ENCODE data around the gene PYM1. TPM values are rescaled to one million over a fixed set of nuclear protein-coding genes. Genes with fewer than 3 reads are reported as not detected.
"Not testable (repeated sequence)": the region's sequence is repeated elsewhere in the genome, so short reads cannot be mapped to it uniquely, and the experiment has no call there.

PYM1 gene
- total RNA-seq, 1 donor from 2014 or later: 30.0 TPM

DNA sequence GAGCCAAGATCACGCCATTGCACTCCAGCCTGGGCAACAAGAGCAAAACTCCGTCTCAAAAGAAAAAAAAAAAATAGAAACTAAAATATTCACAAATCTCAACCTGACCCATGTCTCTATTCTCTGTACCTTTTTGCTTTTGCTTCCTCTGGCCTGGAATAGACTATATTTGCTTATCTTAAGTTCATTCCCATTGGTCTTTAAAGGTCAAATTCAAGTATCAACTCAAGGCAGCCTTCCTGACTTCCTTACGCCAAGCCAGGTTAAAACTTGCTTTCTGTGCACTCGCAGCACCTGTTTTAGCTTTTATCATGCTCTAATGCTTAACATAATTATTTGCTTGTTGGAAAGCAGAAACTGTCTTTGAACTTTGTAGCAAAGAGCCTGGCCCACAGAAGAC, 14.8 kb downstream of the PYM1 start:
- DNase-seq (ENCODE audit: low read depth): no peak

DNA sequence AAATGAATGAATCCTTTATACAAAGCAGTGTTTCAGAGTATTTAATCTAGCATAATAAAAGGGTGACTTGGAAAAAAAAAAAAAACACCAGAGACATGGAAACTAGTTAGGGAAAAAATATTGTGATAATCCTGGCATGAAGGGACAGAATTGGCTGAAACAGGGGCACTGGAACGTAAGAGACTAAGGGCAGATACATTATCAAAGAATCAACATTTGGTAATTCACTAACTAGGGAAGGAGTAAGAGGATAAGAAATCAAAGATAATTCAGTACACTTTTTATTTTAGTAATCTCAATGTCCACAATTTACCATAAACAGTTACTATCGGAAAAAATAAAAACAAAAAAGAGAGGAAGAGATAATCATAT, 18.2 kb downstream of the PYM1 start:
- DNase-seq (ENCODE audit: low read depth): no peak

DNA sequence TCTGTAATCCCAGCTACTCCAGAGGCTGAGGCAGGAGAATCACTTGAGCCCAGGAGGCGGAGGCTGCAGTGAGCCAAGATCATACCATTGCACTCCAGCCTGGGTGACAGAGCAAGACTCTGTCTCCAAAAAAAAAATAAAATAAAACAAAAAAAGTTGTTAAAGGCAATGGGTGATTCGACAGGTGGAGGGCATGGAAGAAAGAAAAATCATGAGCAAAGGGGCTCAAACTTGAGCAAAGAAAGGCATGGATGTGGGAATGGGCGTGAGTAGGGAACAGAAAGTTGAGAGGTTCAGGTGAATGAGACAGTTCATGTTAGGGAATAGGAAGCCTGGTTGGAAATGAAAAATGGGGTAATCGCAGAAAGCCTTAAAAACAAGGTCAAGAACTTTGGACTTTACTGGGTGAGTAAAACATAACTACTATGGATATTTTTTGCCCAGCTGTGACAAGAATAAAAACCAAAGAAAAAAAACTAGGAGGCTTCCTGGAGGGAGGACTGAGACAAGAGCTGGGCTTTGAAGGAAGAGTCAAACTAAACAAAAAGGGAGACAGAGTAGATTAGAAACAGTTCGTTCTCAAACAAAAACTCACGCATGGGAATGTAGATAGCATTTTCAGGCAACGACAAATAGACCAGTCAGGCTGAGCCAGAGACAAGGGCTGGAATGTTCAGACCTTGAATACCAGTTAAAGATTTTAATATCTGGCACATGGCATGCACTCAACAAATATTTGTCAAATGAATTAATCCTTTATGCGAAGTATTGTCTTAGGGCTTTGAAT, 18.8 kb downstream of the PYM1 start:
- no peak for DNase-seq (ENCODE audit: low read depth)

DNA sequence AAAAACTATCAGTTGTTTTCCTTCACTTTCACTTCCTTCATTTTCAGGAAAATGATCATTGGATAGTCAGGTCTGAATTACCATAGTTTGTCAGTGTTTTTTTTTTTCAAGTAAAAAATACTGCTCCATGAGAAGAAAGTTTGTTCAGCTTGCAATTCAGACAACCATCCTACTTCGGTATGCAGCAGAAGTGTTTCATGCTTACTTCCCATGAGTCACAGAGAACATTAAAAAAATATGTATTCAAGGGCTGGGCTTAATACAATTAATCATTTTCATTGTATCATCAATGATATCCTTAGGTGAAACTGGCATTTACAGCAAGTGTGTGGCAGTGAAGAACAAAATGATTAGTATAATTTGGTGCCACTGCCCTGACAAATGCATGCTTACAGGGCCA, 21.6 kb downstream of the PYM1 start:
- no peak for DNase-seq (ENCODE audit: low read depth)

DNA sequence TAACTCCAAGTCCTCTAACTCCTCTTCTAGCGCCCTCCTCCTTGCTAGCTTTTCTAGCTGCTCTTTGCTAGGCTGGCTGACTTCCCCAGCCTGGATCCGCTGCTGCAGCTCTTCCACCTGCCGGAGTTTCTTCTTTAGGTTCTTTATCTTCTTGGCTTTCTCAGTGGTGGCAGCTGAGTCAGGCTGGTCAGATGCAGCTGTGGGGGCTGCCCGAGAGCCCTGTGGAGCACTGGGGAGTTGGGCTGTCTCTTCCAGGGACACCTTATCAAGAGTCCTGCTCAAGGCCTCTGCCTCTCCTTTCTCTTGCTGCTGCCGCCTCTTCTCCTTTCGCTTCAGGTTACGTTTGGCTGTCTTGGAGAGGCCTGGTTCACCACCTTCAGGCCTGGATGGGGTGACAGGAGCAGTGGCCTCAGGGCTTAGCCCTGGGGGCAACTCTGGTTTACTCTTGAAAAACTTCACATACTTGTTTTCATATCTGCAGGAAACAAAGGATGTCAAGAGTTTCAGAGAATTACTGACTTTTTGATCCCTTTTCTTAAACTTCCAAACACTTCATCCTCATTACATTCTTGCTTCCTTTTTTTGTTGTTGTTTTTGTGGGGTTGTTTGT, 25.7 kb downstream of the PYM1 start:
- DNase-seq (ENCODE audit: low read depth): no peak

DNA sequence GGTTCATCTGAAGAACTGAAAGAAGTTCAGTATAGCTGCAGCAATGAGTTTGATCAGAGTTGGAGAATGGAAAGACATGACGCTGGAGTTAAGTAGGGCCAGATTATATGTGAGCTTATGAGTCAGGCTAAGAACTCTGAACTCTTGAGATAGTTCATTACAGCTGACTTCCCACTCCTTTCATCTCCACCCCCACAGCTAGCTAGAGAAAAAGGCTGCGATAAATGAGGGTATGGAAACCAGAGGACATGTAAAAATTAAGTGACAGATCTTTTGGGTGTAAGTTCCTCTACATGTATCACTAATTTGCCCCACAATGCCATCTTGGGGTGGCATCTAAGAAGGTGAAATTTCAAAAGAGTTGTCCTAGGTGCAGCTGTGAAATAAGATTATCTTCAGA, 28.6 kb downstream of the PYM1 start:
- peak; percentile 62 for DNase-seq (ENCODE audit: low read depth)

DNA sequence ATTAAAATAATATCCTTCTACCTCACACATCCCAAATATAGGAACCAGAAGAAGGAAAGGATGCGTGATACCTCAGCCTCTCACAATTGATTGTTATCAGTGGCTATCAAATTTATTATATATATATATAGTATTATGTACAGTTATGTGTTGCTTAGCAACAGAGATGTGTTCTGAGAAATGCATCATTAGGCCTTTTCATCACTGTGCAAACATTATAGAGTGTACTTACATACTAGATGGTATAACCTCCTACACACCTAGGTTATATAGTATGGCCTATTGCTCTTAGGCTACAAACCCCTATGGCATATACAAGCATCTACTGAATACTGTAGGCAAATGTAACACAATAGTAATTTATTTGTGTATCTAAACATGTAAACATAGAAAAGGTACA, 34.0 kb downstream of the PYM1 start:
- no peak for DNase-seq (ENCODE audit: low read depth)

DNA sequence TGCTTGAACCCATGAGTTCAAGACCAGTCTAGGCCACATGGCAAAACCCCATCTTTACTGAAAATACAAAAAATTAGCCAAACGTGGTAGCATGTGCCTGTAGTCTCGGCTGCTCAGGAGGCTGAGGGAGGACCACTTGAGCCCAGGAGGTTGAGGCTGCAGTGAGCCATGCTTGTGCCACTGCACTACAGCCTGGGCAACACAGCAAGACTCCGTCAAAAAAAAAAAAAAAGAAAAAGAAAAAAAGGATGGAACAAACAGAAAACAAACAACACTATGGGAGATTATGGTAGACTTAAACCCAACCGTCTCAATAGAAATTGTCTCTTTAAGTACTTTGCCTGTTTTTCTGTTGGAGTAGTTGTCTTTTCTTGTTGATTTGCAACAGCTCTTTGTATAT, 36.4 kb downstream of the PYM1 start:
- no peak for DNase-seq (ENCODE audit: low read depth)

DNA sequence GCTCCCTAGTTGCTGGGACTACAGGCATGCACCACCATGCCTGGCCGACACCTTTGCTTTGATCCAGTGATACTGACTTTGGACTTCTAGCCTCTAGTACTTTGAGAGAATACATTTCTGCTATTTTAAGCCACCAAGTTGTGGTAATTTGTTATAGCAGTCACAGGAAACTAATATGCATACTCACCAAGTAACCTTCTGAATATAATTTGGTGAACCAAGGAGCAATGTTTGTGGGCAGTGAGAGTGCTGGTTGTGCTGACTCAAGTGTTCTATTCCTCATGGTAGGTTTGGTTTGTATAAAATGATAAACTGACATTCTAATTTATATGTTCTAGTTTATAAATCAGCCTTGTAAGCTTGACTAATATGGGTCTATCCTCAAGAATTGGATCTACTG, 42.6 kb downstream of the PYM1 start:
- no peak for DNase-seq (ENCODE audit: low read depth)

DNA sequence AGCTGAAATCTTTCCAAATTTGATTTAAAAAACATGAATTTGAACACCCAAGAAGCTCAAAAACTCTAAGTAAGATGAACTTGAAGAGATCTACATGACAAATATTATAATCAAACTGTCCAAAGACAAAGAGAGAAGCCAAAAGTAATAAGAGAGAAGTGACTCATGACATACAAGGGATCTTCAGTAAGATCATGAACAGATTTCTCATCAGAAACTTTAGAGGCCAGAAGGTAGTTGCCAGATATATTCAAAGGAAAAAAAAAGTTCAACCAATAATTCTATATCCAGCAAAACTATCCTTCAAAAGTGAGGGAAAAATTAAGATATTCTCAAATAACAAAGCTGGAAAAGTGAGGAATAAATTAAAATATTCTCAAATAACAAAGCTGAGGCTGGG, 49.9 kb downstream of the PYM1 start:
- no peak for DNase-seq (ENCODE audit: low read depth)

DNA sequence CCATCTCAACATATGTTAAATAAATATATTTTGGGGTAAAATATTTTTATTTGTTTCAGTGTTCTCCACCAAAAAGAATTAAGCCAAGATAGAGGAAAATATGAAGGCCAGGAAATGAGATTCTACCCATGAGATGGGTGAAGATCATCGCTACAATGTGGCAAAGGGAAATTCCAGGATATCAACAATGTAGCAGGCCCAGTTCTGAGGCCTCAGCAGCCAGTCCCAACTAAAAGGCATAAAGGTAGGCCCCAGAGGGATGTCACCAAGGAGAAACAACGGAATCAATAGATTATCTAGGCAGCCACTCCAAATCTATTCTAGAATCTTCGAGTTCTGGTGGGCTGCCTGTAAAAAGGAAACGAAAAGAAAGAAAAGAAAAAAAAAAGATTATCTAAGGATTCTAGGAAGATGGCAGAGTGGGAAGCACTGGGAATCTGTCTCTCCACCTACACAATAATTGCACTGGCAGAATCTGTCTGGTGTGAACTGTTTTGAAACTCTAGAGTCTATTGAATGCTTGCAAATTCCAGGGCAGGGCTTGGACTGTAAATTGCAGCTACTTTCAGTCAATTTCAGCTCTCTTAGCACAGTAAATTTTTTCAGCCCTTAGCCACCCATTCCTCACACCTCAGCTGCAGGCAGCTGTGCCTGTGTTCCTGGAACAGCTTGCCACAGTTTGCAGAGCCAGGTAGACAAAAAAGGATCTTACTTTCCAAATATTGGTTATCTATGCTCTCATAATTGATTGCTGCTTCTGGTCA, 51.8 kb downstream of the PYM1 start:
- no peak for DNase-seq (ENCODE audit: low read depth)

DNA sequence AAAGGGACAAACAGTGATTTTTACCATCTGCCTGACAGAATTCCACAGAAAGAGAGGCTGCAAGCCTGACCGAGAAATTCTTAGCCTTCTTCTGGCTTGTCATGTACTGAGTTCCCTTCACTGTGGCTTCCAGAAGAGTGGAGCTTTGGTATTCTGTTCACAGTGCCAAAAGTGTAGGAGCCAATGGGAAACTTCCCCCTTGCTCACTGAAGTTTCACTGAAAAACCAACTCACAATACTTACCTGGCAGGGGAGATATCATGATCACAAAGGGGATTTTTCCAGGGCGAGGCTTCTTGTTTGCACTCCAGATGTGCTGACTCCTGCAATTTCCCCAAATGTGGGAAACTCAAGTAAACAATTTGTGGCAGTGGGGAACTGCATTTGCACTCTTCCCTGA, 53.3 kb downstream of the PYM1 start:
- DNase-seq (ENCODE audit: low read depth): no peak

DNA sequence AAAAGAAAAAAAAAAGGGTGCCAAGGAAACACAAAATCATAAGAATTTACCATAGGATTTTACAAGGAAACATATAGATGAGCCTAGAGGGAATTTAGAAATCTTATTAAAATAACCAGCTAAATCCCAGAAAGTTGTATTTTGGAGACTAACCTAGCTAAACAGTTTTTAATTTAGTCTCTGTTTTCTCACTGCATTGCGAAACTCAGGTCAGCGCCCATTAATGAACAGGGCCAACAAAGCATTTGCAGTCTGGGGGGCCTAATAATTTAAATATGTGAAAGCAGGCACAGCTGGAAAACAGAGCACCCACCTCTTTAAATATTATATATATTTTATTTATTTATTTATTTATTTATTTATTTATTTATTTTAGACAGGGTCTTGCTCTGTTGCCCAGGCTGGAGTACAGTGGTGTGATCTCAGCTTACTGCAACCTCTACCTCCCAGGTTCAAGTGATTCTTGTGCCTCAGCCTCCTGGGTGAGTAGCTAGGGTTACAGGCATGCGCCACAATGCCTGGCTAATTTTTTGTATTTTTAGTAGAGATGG, 61.2 kb downstream of the PYM1 start:
- DNase-seq (ENCODE audit: low read depth): not testable (repeated sequence)

DNA sequence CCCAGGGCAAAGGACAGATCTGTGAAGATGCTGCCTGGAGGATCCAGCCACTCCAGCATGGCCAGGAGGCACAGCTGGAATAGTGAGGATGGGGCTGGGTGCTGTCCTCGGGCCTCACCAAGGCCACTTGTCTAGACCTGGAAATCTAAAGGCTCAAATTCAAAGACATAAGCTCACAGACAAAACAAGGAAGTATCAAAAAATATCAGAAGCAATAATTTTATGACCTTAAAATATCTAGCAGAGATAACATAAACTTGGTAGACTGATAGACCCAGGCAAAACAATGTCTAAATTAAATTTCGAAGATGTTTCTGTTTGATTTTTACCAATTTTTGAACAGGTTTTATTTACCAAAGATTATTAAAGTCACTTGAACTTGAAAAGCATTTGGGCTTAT, 62.4 kb downstream of the PYM1 start:
- no peak for DNase-seq (ENCODE audit: low read depth)

DNA sequence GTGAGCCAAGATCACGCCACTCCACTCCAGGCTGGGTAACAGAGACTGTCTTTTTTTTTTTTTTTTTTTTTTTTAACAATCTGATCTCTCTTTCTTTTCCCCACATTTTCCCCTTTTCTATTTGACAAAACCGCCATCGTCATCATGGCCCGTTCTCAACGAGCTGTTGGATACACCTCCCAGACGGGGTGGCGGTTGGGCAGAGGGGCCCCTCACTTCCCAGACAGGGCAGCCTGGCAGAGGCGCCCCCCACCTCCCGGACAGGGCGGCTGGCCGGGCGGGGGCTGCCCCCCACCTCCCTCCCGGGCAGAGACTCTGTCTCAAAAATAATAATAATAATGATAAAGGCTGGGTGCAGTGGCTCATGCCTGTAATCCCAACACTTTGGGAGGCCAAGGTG, 64.8 kb downstream of the PYM1 start:
- not testable (repeated sequence) for DNase-seq (ENCODE audit: low read depth)

DNA sequence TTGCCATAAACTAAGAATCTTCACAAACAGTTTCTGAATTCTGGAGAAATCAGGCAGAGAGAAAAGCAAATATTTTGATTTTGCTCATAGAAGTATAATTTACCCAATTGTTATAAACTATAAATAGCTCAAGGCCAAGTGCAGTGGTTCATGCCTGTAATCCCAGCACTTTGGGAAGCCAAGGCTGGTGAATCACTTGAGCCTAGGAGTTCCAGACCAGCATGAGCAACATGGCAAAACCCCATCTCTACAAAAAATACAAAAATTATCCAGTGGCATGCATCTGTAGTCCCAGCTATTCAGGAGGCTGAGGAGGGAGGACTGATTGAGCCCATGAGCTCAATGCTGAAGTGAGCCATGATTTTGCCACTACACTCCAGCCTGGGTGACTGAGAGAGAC, 65.4 kb downstream of the PYM1 start:
- DNase-seq (ENCODE audit: low read depth): no peak

DNA sequence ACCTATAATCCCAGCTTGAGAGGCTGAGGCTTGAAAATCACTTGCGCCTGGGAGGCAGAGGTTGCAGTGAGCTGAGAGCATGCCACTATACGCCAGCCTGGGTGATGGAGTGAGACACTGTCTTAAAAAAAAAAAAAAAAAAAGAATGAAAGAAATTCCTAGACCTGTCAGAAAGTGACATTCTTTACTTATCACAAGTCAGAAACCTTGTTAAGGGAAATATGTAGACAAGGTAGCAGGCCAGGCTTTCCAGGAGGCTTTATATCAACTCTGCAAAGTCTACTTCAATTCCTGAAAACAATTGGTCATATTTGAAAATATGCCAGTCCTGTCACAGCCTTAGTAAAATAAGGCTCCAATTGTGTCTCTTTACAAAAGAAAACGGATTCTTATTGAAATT, 65.8 kb downstream of the PYM1 start:
- no peak for DNase-seq (ENCODE audit: low read depth)

DNA sequence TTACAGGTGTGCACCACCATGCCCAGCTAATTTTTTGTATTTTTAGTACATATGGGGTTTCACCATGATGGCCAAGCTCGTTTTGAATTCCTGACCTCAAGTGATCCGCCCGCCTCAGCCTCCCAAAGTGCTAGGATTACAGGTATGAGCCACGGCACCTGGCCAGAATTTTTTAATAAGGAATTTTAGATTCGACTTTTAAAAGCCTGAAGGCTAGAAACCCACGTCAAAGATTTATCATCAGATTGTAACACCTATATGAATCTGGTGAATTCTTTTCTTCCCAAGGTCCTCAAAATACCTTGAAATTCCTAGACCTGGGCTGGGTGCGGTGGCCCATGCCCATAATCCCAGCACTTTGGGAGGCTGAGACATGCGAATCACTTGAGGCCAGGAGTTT, 66.3 kb downstream of the PYM1 start:
- no peak for DNase-seq (ENCODE audit: low read depth)

DNA sequence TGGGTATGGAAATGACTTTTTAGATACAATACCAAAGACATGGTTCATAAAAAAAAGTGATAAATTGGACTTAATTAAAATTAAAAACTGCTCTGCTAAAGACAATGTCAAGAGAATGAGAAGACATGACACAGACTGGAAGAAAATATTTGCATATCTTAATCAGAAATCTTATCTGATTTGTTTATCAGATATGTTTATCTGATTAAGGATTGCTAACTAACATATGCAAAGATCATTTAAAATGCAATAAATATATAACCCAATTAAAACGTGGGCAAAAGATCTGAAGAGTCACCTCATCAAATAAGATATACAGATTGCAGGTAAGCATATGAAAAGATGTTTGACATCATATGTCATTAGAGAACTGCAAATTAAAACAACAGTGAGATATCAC, 75.0 kb downstream of the PYM1 start:
- DNase-seq (ENCODE audit: low read depth): no peak
